Skeletal muscle cell (primary cell): Measurements from ENCODE around the gene TRAT1.
A peak's percentile ranks its signal among the peaks of the same experiment; 100 is the strongest.

Experiments
- DNase-seq: peaks from one replicate; pipeline ENCODE4 v3.0.0-alpha.2; 2010; ENCODE audit warnings: low read depth
- H3K4me3 ChIP-seq: 2 replicates; pipeline ENCODE4 v1.5.1; 2011; ENCODE audit warnings: low read depth, mild to moderate bottlenecking, control low read depth, low read length, moderate library complexity

TRAT1 gene

GRCh38 chr3:108847187-108847586 is 24.6 kb downstream of the TRAT1 start:
- no peak for DNase-seq
- H3K4me3 ChIP-seq = no peak overlapping the region

- no peak for DNase-seq
Observed at GRCh38 chr3:108849075-108849474, 26.5 kb downstream of the TRAT1 start.

GRCh38 chr3:108861401-108861800 is 38.8 kb downstream of the TRAT1 start:
- no peak for DNase-seq
- no peak overlapping the region for H3K4me3 ChIP-seq

More at GRCh38 chr3:108849075-108849474, 26.5 kb downstream of the TRAT1 start:
- no peak overlapping the region for H3K4me3 ChIP-seq

GRCh38 chr3:108862865-108863798 is 40.5 kb downstream of the TRAT1 start:
- H3K4me3 ChIP-seq = no peak overlapping the region
- peak; percentile 17 for DNase-seq

GRCh38 chr3:108863799-108864135 is 41.2 kb downstream of the TRAT1 start:
- no peak for DNase-seq
- H3K4me3 ChIP-seq = no peak overlapping the region

- no peak overlapping the region for H3K4me3 ChIP-seq
- no peak for DNase-seq
Observed at GRCh38 chr3:108877901-108878300, 55.3 kb downstream of the TRAT1 start.

GRCh38 chr3:108879915-108880314 is 57.3 kb downstream of the TRAT1 start:
- no peak for DNase-seq

GRCh38 chr3:108882762-108883161 is 60.2 kb downstream of the TRAT1 start:
- DNase-seq = no peak
- H3K4me3 ChIP-seq = no peak overlapping the region

More at GRCh38 chr3:108879915-108880314, 57.3 kb downstream of the TRAT1 start:
- no peak overlapping the region for H3K4me3 ChIP-seq

- no peak for DNase-seq
- H3K4me3 ChIP-seq = no peak overlapping the region
Observed at GRCh38 chr3:108883373-108883772, 60.8 kb downstream of the TRAT1 start.

GRCh38 chr3:108887121-108887520 is 64.5 kb downstream of the TRAT1 start:
- DNase-seq = no peak
- no peak overlapping the region for H3K4me3 ChIP-seq

GRCh38 chr3:108887777-108888176 is 65.2 kb downstream of the TRAT1 start:
- H3K4me3 ChIP-seq = no peak overlapping the region
- DNase-seq = no peak

GRCh38 chr3:108891833-108892232 is 69.2 kb downstream of the TRAT1 start:
- DNase-seq = no peak
- no peak overlapping the region for H3K4me3 ChIP-seq

GRCh38 chr3:108894981-108895380 is 72.4 kb downstream of the TRAT1 start:
- DNase-seq = no peak
- no peak overlapping the region for H3K4me3 ChIP-seq

- no peak overlapping the region for H3K4me3 ChIP-seq
- no peak for DNase-seq
Observed at GRCh38 chr3:108897883-108898282, 75.3 kb downstream of the TRAT1 start.

GRCh38 chr3:108899530-108899929 is 76.9 kb downstream of the TRAT1 start:
- DNase-seq = no peak
- no peak overlapping the region for H3K4me3 ChIP-seq
